ENCODE results near the gene ZNF429. TPM values are rescaled to one million over a fixed set of nuclear protein-coding genes. Genes with fewer than 3 reads are reported as not detected.

Gene ZNF429
- total RNA-seq, 1 experiment from 2014 or later = 8.3 TPM

DNA sequence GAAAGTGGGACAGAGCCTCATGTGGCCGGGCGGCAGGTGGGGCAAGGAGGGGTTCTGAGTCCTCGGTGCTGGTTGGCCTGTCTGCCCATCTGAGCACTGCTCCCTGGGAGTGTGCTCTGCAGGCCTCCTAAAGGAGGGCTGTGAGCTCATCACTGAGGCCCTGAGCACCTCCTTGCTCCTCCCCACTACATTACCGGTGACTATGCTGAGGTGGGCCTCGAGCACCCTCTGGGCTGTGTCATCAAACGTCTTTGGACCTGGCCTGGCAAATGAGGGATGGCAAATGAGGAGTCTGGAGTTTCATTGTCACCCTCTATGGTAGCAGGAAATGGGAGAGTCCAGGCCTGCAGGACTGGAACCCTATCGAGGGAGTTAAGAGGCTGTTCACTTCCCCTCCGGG is 38.8 kb upstream of the ZNF429 start:
- H3K27me3 ChIP-seq (ENCODE audit: control insufficient read depth, insufficient read depth, low read length) = no peaks in the 10 kb centered on the region
- POLR2A ChIA-PET = no interaction called here
- no peaks in the 10 kb centered on the region for H3K4me1 ChIP-seq (ENCODE audit: control insufficient read depth, insufficient read depth, low read length)
- in situ Hi-C loops (cut with HindIII; ENCODE audit: low pct_unique_long_range_greater_than_20kb, low sequenced_read_pairs) (no loop called here), intact Hi-C loops (cut with micrococcal nuclease; ENCODE audit: unreplicated experiment) (loop anchor here (10.0 kb wide), 1 partner anchor 262 kb away; no protein-coding TSS in a partner anchor)
- CTCF ChIA-PET = no interaction called here
- no TSS peak for BruUV-seq (replicated peaks)
- no peaks in the 10 kb centered on the region for H3K36me3 ChIP-seq (ENCODE audit: control insufficient read depth, insufficient read depth, low read length)
- TF ChIP-seq SIN3A (IDR thresholded peaks at IDR 0.05; ENCODE audit: borderline replicate concordance, insufficient read depth, low read depth, low read length) = no peak
- TF ChIP-seq, protein P1, sequence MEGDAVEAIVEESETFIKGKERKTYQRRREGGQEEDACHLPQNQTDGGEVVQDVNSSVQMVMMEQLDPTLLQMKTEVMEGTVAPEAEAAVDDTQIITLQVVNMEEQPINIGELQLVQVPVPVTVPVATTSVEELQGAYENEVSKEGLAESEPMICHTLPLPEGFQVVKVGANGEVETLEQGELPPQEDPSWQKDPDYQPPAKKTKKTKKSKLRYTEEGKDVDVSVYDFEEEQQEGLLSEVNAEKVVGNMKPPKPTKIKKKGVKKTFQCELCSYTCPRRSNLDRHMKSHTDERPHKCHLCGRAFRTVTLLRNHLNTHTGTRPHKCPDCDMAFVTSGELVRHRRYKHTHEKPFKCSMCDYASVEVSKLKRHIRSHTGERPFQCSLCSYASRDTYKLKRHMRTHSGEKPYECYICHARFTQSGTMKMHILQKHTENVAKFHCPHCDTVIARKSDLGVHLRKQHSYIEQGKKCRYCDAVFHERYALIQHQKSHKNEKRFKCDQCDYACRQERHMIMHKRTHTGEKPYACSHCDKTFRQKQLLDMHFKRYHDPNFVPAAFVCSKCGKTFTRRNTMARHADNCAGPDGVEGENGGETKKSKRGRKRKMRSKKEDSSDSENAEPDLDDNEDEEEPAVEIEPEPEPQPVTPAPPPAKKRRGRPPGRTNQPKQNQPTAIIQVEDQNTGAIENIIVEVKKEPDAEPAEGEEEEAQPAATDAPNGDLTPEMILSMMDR (IDR thresholded peaks at IDR 0.05) = no peak
- TF ChIP-seq, protein P2, sequence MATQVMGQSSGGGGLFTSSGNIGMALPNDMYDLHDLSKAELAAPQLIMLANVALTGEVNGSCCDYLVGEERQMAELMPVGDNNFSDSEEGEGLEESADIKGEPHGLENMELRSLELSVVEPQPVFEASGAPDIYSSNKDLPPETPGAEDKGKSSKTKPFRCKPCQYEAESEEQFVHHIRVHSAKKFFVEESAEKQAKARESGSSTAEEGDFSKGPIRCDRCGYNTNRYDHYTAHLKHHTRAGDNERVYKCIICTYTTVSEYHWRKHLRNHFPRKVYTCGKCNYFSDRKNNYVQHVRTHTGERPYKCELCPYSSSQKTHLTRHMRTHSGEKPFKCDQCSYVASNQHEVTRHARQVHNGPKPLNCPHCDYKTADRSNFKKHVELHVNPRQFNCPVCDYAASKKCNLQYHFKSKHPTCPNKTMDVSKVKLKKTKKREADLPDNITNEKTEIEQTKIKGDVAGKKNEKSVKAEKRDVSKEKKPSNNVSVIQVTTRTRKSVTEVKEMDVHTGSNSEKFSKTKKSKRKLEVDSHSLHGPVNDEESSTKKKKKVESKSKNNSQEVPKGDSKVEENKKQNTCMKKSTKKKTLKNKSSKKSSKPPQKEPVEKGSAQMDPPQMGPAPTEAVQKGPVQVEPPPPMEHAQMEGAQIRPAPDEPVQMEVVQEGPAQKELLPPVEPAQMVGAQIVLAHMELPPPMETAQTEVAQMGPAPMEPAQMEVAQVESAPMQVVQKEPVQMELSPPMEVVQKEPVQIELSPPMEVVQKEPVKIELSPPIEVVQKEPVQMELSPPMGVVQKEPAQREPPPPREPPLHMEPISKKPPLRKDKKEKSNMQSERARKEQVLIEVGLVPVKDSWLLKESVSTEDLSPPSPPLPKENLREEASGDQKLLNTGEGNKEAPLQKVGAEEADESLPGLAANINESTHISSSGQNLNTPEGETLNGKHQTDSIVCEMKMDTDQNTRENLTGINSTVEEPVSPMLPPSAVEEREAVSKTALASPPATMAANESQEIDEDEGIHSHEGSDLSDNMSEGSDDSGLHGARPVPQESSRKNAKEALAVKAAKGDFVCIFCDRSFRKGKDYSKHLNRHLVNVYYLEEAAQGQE (IDR thresholded peaks at IDR 0.05; ENCODE audit: insufficient read depth in 1 of 2, low read depth in 2 of 2, low read length in 1 of 2) = no peak
- no peak for TF ChIP-seq TCF7L2 (IDR thresholded peaks at IDR 0.05; ENCODE audit: low read depth, low read length)
- no peak for TF ChIP-seq POLR2AphosphoS5 (IDR thresholded peaks at IDR 0.05; ENCODE audit: low read depth, low read length)
- ATAC-seq = no peak
- H3K9me3 ChIP-seq (ENCODE audit: control insufficient read depth, insufficient read depth, low read depth, low read length) = no peaks in the 10 kb centered on the region
- H3K27ac ChIP-seq (ENCODE audit: low read length) = no peak overlapping the region
- no peak for DNase-seq (ENCODE audit: low read depth, low spot score)
- no peak overlapping the region for H3K4me3 ChIP-seq (ENCODE audit: low read depth in 2 of 2, low read length in 2 of 2)

DNA sequence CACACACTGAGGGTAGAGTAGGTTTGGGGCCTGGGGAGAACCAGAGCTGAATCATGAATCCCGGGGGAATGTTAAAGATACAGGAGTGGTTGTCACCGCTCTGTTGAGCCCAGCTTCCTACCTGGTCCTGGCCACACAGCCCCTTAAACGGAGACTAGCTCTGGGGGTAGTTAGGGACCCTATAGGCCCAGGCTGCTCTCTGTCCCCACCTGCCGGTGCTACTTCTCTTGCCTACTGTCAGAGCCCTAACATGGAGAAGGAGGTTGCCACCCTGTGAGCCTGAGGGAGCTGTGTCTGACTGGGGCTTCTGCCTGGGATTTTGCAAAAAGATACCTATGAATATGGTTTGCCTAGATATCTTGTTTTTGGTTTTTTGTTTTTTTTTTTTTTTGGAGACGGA is 36.6 kb upstream of the ZNF429 start:
- POLR2A ChIA-PET = no interaction called here
- DNase-seq (ENCODE audit: low read depth, low spot score) (no peak), ATAC-seq (no peak)
- H3K27me3 ChIP-seq (ENCODE audit: control insufficient read depth, insufficient read depth, low read length) = no peaks in the 10 kb centered on the region
- H3K4me1 ChIP-seq (ENCODE audit: control insufficient read depth, insufficient read depth, low read length) = no peaks in the 10 kb centered on the region
- H3K27ac ChIP-seq (ENCODE audit: low read length) = no peak overlapping the region
- H3K4me3 ChIP-seq (ENCODE audit: low read depth in 2 of 2, low read length in 2 of 2) = no peak overlapping the region
- in situ Hi-C loops (cut with HindIII; ENCODE audit: low pct_unique_long_range_greater_than_20kb, low sequenced_read_pairs) (no loop called here), intact Hi-C loops (cut with micrococcal nuclease; ENCODE audit: unreplicated experiment) (loop anchor here (10.0 kb wide), 1 partner anchor 264 kb away; no protein-coding TSS in a partner anchor)
- no TSS peak for BruUV-seq (replicated peaks)
- TF ChIP-seq POLR2AphosphoS5 (IDR thresholded peaks at IDR 0.05; ENCODE audit: low read depth, low read length) = no peak
- TF ChIP-seq, protein P1 (IDR thresholded peaks at IDR 0.05) = no peak
- TF ChIP-seq TCF7L2 (IDR thresholded peaks at IDR 0.05; ENCODE audit: low read depth, low read length) = no peak
- TF ChIP-seq, protein P2 (IDR thresholded peaks at IDR 0.05; ENCODE audit: insufficient read depth in 1 of 2, low read depth in 2 of 2, low read length in 1 of 2) = no peak
- TF ChIP-seq SIN3A (IDR thresholded peaks at IDR 0.05; ENCODE audit: borderline replicate concordance, insufficient read depth, low read depth, low read length) = no peak
- H3K9me3 ChIP-seq (ENCODE audit: control insufficient read depth, insufficient read depth, low read depth, low read length) = no peaks in the 10 kb centered on the region
- CTCF ChIA-PET = interaction anchor here (0.5 to 0.7 kb wide), 3 partner anchors 87 to 804 kb away, joined by 5 to 6 read pairs (median 5); no protein-coding TSS in a partner anchor
- H3K36me3 ChIP-seq (ENCODE audit: control insufficient read depth, insufficient read depth, low read length) = no peaks in the 10 kb centered on the region

All from Panc1 (cell line).